Endothelial cell of umbilical vein (primary cell): ENCODE measurements around the gene SPINK6.

Experiments
- CTCF ChIP-seq, 2 donors: IDR thresholded peaks; 1 replicate in 1 of 2; 2 replicates in 1 of 2; pipeline ENCODE4 v1.5.1; 2011; ENCODE audit warnings: low read length in 2 of 2, mild to moderate bottlenecking in 2 of 2, moderate library complexity in 2 of 2, control low read depth in 1 of 2, inconsistent platforms in 1 of 2, low read depth in 1 of 2; ENCODE audit not compliant: insufficient read depth in 1 of 2; ENCODE audit errors: extremely low read depth in 1 of 2
- FOS ChIP-seq: IDR thresholded peaks from 2 replicates; pipeline ENCODE4 v1.6.1; 2011; ENCODE audit warnings: mild to moderate bottlenecking, low read length, moderate library complexity, borderline replicate concordance; ENCODE audit not compliant: insufficient read depth
- JUN ChIP-seq: IDR thresholded peaks from 2 replicates; pipeline ENCODE4 v1.6.1; 2011; ENCODE audit warnings: borderline replicate concordance, low read depth; ENCODE audit not compliant: insufficient read length, insufficient read depth
- MAX ChIP-seq: IDR thresholded peaks from 2 replicates; pipeline ENCODE4 v1.6.1; 2011; ENCODE audit not compliant: insufficient read depth, insufficient read length
- POLR2A ChIP-seq: IDR thresholded peaks from 2 replicates; pipeline ENCODE4 v1.6.1; 2012; ENCODE audit warnings: low read depth, mild to moderate bottlenecking, control low read depth, low read length
- POLR2AphosphoS5 ChIP-seq: IDR thresholded peaks from 2 replicates; pipeline ENCODE4 v1.6.1; 2012; ENCODE audit warnings: low read depth, mild to moderate bottlenecking, control low read depth, low read length, moderate library complexity; ENCODE audit not compliant: insufficient read depth

DNA sequence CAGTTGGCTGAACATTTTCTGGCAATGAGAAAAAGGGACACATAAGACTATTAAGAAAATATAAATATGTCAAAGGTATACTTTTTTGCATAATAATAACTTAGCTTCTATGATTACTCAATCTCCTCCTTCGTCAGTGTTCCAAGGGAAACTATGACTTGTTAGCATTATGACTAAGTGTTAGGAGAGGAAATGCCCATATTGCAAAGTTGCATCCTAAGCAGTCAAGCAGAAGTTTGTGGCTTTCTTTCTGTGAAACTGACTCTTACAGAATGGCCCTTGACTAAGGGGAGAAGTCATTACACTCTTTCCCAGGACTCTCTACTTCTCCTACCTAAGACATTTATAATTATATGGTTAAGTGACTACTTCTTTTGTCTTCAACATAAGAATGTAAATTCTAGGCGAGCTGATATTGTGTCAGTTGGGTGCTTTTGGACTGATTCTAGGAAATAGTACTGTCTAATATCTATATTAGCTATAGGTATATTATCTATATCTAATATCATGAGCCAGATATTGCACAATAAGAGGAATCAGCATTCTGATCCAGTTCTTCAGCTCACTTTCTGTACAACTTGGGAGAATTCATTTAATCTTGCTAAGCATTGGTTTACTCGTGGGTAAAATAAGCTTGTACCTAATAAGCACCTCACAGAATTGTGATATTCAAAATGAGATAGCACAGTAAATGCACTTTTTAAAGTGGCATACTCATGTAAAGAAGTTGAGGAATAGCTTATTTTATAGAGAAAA is 16.4 kb upstream of the SPINK6 start:
- no peak for TF ChIP-seq CTCF (IDR thresholded peaks at IDR 0.05; ENCODE audit: extremely low read depth in 1 of 2, insufficient read depth in 1 of 2, low read depth in 1 of 2, low read length in 2 of 2)
- TF ChIP-seq POLR2A: no peak
- TF ChIP-seq MAX: no peak
- no peak for TF ChIP-seq POLR2AphosphoS5
- TF ChIP-seq JUN: peak; percentile 85
- peak; percentile 78 for TF ChIP-seq FOS
